ENCODE results near the gene GPR156. TPM values are rescaled to one million over a fixed set of nuclear protein-coding genes. Genes with fewer than 3 reads are reported as not detected.
"Not testable (repeated sequence)": the region's sequence is repeated elsewhere in the genome, so short reads cannot be mapped to it uniquely, and the experiment has no call there.

Gene GPR156
- total and polyA plus RNA-seq, 4 donors: 0.08 to 0.71 (median 0.41) TPM

- ATAC-seq (ENCODE audit: insufficient read depth, low FRiP score) (no peak), DNase-seq (no peak)
- no peak overlapping the region for H3K9ac ChIP-seq (ENCODE audit: insufficient read depth in 1 of 2, low read length in 2 of 2)
- no peaks in the 10 kb centered on the region for H3K4me1 ChIP-seq (ENCODE audit: control insufficient read depth in 5 of 5, insufficient read depth in 5 of 5, low read length in 5 of 5)
- H3K27me3 ChIP-seq (ENCODE audit: control insufficient read depth in 3 of 3, insufficient read depth in 3 of 3, low read length in 2 of 3): no peaks in the 10 kb centered on the region
- no peak overlapping the region for H3K4me3 ChIP-seq
- 91 to 96% methylated on average over 2 of the region's 2 CpGs for WGBS, 2 donors
- H3K9me3 ChIP-seq (ENCODE audit: control insufficient read depth in 4 of 4, insufficient read depth in 3 of 4, low read length in 3 of 4): no peaks in the 10 kb centered on the region
- no peak for TF ChIP-seq CTCF (IDR thresholded peaks at IDR 0.05; ENCODE audit: control extremely low read depth, extremely low read depth)
- no peak overlapping the region for H3K27ac ChIP-seq (ENCODE audit: low read depth in 1 of 2, low read length in 1 of 2)
- no peaks in the 10 kb centered on the region for H3K36me3 ChIP-seq (ENCODE audit: control insufficient read depth in 4 of 4, insufficient read depth in 4 of 4, low read length in 4 of 4)
Measured at GRCh38 chr3:120239644-120240043, 45.4 kb downstream of the GPR156 start.

- Histone ChIP-seq H3K4me3 (no peak overlapping the region), H3K9me3 (ENCODE audit: control insufficient read depth in 4 of 4, insufficient read depth in 3 of 4, low read length in 3 of 4) (peaks cover 0 to 3% (median 0%) of the 10 kb centered on the region in 4 donors), H3K36me3 (ENCODE audit: control insufficient read depth in 4 of 4, insufficient read depth in 4 of 4, low read length in 4 of 4) (no peaks in the 10 kb centered on the region), H3K4me1 (ENCODE audit: control insufficient read depth in 5 of 5, insufficient read depth in 5 of 5, low read length in 5 of 5) (no peaks in the 10 kb centered on the region), H3K9ac (ENCODE audit: insufficient read depth in 1 of 2, low read length in 2 of 2) (no peak overlapping the region), H3K27ac (ENCODE audit: low read depth in 1 of 2, low read length in 1 of 2) (no peak overlapping the region), H3K27me3 (ENCODE audit: control insufficient read depth in 3 of 3, insufficient read depth in 3 of 3, low read length in 2 of 3) (no peaks in the 10 kb centered on the region)
- no peak for TF ChIP-seq CTCF (IDR thresholded peaks at IDR 0.05; ENCODE audit: control extremely low read depth, extremely low read depth)
- DNase-seq (no peak), ATAC-seq (ENCODE audit: insufficient read depth, low FRiP score) (no peak)
- WGBS, 2 donors: 59 to 84% methylated on average over 2 of the region's 2 CpGs
Measured at GRCh38 chr3:120227710-120228347, 57.2 kb downstream of the GPR156 start.

GRCh38 chr3:120224237-120224636, 60.8 kb downstream of the GPR156 start:
- Histone ChIP-seq H3K4me1 (ENCODE audit: control insufficient read depth in 5 of 5, insufficient read depth in 5 of 5, low read length in 5 of 5) (no peaks in the 10 kb centered on the region), H3K9me3 (ENCODE audit: control insufficient read depth in 4 of 4, insufficient read depth in 3 of 4, low read length in 3 of 4) (no peaks in the 10 kb centered on the region), H3K27ac (ENCODE audit: low read depth in 1 of 2, low read length in 1 of 2) (no peak overlapping the region), H3K4me3 (no peak overlapping the region), H3K36me3 (ENCODE audit: control insufficient read depth in 4 of 4, insufficient read depth in 4 of 4, low read length in 4 of 4) (no peaks in the 10 kb centered on the region), H3K27me3 (ENCODE audit: control insufficient read depth in 3 of 3, insufficient read depth in 3 of 3, low read length in 2 of 3) (no peaks in the 10 kb centered on the region), H3K9ac (ENCODE audit: insufficient read depth in 1 of 2, low read length in 2 of 2) (no peak overlapping the region)
- DNase-seq (no peak), ATAC-seq (ENCODE audit: insufficient read depth, low FRiP score) (no peak)
- WGBS, 2 donors: 88 to 94% methylated on average over 2 of the region's 2 CpGs
- no peak for TF ChIP-seq CTCF (IDR thresholded peaks at IDR 0.05; ENCODE audit: control extremely low read depth, extremely low read depth)

GRCh38 chr3:120218981-120219380, 66.0 kb downstream of the GPR156 start:
- no peaks in the 10 kb centered on the region for H3K27me3 ChIP-seq (ENCODE audit: control insufficient read depth in 3 of 3, insufficient read depth in 3 of 3, low read length in 2 of 3)
- no peak overlapping the region for H3K9ac ChIP-seq (ENCODE audit: insufficient read depth in 1 of 2, low read length in 2 of 2)
- DNase-seq (no peak), ATAC-seq (ENCODE audit: insufficient read depth, low FRiP score) (no peak)
- no peaks in the 10 kb centered on the region for H3K4me1 ChIP-seq (ENCODE audit: control insufficient read depth in 5 of 5, insufficient read depth in 5 of 5, low read length in 5 of 5)
- H3K27ac ChIP-seq (ENCODE audit: low read depth in 1 of 2, low read length in 1 of 2): no peak overlapping the region
- no peak overlapping the region for H3K4me3 ChIP-seq
- TF ChIP-seq CTCF (IDR thresholded peaks at IDR 0.05; ENCODE audit: control extremely low read depth, extremely low read depth): no peak
- H3K9me3 ChIP-seq (ENCODE audit: control insufficient read depth in 4 of 4, insufficient read depth in 3 of 4, low read length in 3 of 4): peaks cover 0 to 2% (median 0%) of the 10 kb centered on the region in 4 donors
- H3K36me3 ChIP-seq (ENCODE audit: control insufficient read depth in 4 of 4, insufficient read depth in 4 of 4, low read length in 4 of 4): no peaks in the 10 kb centered on the region

GRCh38 chr3:120216633-120217032, 68.4 kb downstream of the GPR156 start:
- DNase-seq; ATAC-seq (ENCODE audit: insufficient read depth, low FRiP score): not testable (repeated sequence)
- 93 to 97% methylated on average over 1 of the region's 1 CpG for WGBS, 2 donors

More at GRCh38 chr3:120216633-120217032, 68.4 kb downstream of the GPR156 start:
- not testable (repeated sequence) for H3K9ac ChIP-seq (ENCODE audit: insufficient read depth in 1 of 2, low read length in 2 of 2); H3K36me3 ChIP-seq (ENCODE audit: control insufficient read depth in 4 of 4, insufficient read depth in 4 of 4, low read length in 4 of 4); H3K4me1 ChIP-seq (ENCODE audit: control insufficient read depth in 5 of 5, insufficient read depth in 5 of 5, low read length in 5 of 5); H3K27me3 ChIP-seq (ENCODE audit: control insufficient read depth in 3 of 3, insufficient read depth in 3 of 3, low read length in 2 of 3); H3K9me3 ChIP-seq (ENCODE audit: control insufficient read depth in 4 of 4, insufficient read depth in 3 of 4, low read length in 3 of 4); H3K4me3 ChIP-seq; H3K27ac ChIP-seq (ENCODE audit: low read depth in 1 of 2, low read length in 1 of 2)
